HG02870 (cell line): ENCODE data around the gene CHML.

ENCODE experiments used
- ATAC-seq: cut with Tn5 transposase; IDR thresholded peaks from one replicate; pipeline ENCODE4 v1.9.1; 2021; ENCODE audit warnings: mild to moderate bottlenecking, moderate library complexity; ENCODE audit not compliant: unreplicated experiment

The CHML gene

DNA sequence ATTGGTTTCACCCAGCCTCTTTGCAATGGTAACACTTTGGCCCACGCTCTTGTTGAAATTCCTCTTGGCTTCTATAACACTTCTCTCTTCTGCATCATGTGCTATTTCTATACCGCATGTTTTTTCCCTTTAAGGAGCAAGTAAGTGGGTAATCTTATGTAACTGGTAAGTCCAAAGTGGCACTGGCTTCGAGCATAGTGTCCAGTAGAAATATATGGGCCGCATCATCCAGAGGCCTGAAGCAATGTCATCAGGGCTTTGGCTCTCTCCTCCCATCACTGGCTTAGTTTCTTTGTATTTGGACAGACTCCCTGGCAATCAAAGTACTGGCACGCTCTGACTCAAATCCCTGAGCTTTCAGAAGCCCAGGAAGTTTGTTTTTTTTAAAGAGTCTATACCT is 17.5 kb downstream of the CHML start:
- no peak for ATAC-seq

DNA sequence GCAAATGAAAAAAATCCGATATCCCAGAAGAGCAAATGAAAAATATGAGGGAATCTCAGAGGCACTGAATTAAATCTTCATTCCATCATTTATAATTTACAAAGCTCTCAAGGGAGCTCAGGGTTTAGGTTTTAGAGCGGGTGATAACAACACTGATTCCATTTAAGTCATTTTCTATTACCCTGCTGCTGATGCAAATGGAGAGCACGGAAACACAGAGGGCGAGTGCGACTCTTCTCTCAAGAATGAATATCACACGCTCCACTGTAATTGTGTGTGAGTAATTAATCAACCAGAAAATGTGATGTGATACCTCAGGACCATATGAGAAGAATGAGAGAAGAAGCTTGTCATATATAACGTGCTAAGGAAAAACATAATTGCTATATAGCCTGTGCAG is 22.7 kb downstream of the CHML start:
- no peak for ATAC-seq

DNA sequence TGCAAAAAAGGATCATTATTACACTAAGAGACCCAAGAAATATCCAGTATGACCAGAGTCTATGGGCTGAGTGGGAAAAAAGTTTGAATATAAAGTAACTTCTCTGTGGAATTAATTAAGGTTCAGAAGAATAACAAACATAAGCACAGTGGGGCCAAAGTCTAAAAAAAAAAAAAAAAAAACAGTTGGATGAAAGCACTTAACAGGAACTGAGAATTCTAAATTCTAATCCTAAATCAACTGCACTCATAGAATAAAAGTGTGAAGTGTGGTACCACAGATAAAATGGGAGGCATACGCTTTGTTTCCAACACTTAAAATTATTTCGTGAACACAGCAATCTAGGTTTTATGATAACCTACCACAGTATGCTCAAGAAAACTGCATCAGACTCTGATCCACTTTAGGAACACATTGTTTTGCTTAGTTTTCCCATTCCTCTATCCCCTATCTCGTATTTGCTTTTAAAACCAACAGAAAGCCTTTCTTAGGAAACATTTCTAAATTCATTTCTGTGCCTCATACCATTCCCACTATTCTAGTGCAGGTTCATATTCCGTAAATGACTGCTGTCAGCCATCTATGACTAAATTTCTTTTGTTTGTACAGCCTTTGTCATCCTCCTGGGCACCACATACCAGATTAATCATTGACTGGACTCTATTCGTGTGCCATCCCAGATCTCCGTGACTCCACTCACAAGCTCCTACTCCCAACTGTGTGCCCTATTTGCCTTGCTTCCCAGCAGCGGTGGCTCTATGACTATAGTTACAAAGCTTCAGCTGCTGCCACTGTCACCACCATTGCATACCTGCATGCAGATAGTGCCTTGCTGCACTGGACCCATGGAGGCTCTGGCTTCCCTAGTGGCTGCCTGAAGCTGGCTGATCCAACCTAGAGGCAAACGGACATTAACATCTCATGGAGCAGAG is 24.9 kb downstream of the CHML start:
- no peak for ATAC-seq

DNA sequence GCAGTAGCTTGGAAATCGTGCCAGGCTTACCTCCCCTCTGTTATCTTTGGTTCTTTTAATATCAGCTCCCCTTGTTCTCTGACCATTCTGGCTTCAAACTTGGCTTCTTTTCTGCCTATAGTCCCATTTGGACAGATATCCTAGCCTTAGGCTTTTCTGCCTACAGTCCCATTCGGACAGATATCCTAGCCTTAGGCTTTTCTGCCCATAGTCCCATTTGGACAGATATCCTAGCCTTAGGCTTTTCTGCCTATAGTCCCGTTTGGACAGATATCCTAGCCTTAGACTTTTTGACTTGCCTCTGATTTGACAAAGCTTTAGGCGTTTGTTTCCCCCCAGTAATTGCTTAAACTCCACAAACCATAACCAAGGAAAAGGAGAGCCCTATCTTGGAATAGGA is 25.6 kb downstream of the CHML start:
- no peak for ATAC-seq

DNA sequence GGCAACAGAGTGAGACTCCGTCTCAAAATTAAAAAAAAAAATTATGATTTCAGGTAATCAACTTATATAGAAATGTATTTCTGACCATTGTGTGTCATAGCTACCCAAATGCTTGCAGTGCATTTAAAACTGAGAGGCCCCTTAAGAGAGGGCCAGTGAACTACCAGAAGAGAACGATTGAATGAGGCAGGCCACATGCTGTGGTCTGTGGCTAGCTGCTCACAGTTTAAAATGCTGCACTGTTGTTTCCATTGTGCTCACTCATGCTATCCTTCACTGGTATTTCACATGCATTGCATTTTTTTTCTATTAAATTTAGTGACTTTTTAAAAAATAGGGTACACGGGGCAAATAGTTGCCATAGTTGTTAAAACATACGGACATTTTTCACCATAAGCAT is 26.0 kb downstream of the CHML start:
- ATAC-seq = peak; percentile 40

DNA sequence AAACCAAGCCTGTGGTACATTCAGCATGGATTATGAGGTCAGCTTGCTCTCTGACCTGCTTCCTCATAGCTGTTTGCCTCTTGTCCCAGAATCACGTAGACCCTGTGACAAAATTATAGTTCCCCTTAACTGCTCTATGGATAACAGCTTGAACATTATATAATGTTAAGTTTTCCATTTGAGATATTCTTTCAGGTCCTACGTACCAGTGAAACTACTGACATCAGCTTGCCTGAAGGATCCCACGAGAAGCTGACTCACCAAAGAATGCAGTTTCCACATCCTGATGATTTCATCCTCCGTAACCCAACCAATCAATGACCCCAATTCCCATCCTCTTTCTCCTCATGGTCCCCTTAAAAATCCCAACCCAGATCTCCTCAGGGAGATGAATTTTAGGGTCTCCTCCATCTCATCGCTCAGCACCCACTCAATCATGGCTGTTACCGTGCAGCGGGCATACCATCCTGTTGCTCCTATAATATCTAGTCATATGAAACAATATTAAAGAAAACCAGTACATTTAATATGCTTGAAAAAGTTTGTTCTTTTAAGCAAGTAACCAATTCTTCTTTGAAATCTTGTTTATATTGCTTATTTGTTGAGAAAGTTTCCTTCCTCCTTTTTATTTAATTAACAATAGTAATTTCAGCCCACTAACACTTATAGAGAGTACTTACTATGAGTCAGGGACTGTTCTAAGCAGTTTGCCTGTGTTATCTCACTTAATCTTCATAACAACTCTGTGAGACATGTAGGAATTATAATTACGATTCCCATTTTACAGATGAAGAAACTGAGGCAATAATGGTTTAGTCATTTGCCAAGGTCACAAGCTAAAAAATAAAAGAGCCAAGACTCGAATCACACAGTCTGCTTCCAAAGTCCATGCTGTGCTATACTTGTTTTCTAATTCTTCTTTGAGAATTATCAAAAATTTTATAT is 27.4 kb downstream of the CHML start:
- no peak for ATAC-seq

DNA sequence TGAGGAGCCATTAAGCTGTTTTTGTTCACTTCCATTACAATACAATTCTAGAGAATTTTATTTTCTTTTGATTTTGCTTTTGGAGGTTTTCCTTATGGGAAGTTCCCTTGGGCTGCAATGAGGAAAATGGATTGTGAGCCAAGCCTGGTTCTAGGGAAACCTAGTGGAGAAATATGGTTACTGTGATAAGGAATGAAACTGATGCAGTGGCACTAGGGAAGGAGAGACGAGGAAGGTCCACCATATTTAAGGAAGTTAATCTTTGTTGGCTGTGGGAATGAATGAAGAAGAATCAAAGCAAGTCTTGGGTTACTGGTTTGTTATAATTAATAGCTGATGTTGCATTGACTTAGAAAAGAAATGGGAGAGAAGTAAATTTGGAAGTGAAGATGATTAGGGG is 28.4 kb downstream of the CHML start:
- no peak for ATAC-seq

DNA sequence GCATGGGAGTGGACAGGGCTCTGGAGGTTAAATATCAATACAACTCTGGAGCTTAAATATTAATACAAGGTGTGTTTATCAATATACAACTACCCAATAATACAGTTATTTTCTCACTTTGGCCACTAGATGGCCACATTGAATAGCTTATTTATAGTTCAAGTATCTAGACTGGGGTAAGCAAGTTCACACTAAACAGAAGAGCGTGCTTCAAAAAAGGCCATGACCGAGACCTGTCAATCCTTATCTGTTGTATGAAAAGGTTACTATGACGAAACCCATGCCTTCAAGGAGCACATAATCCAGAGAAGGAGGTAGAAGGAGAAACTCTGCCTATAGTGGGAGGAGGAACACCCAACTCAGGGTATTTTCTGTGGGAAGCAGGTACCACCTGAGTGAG is 29.1 kb downstream of the CHML start:
- ATAC-seq = peak; percentile 69

DNA sequence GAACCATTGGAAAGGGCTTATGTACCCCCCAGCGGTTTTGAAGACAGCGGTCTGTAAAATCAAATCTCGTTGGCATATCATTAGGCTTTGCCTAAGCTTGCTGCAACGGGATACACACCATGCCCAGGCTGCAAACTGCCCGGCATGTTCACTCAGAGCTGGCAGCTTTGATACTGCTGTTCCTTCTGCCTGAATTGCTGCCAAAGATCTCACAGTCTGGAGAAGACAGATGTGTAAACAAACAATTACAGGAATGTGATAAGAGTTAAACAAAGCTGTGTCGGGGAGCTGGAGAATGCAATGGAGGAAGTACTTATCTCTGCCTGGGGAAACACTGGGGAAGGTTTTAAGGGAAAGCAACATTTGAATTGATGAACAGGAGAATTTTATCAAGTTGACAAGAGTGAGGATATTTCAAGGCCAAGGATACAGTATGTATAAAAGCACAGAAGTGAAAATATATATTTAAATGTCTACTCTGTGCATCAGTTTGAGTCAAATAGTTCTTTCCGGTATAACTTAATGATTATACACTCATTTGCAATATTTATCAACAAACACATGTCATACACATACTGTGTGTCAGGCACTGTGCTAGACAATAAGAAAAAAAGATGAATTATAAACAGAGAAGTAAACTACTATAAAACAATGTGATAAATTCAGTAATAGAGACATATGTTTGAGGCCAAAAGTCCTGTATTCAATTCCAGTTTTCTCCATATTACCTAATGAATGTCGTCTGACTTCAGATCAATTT is 29.9 kb downstream of the CHML start:
- ATAC-seq = no peak

DNA sequence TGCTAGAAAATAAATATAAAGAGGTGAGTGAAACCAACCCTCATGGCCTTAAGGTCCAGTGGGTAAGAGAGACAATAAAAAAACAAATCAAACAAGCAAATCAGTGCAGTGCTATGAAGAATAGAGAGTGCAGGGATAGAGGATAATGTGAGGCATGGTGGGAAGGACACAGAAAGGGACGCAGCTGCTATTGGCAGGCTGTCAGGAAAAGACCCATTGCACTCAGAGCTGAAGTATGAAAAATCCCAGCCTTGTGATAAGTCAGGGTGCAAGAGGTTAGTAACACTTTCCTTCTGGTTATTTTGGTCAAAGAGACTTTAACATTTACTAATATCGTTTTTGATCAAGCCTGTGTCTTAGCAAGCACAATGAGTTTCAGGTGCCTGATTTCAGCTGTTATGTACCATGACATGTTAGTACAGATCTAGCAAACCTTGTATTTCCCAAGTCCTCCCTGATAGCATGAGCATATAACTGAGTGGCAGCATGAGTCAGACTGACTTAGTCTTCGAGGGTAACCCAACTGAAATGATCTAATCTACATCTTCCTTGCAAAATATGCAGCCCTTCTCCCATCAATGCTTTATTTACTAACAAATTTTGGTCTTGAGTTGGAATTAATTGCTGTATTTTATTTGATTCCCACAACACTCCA is 31.7 kb downstream of the CHML start:
- ATAC-seq = peak; percentile 68

DNA sequence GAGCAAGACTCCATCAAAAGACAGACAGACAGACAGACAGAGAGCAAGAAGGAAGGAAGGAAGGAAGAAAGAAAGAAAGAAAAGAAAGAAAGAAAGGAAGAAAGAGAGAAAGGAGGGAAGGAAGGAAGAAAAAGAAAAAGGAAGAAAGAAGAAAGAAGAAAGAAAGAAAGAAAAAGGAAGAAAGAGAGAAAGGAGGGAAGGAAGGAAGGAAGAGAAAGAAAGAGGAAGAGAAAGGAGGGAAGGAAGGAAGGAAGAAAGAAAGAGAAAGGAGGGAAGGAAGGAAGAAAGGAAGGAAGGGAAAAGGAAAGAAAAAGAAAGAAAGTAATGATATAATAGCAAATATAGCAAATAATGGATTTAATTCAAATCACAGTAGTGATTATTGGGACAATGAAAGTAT is 32.7 kb downstream of the CHML start:
- ATAC-seq = no peak

DNA sequence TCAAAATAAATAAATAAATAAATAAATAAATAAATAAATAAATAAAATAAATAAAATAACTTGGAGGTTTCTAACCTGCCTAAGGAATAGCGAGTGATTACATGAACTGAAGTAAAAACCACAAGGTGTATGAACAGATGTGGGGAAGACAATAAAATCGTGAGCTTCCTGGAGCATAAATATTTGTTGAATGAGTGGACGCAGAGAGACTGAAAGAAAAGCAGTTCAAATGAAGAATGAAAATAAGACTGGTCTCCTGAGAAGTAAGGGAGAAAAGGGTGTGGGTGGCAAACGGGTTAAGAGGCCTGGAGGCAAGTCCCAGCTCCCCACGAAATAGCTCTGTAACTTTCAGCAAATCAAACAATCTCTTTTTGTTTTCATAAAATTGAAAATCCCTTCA is 33.6 kb downstream of the CHML start:
- ATAC-seq = no peak

DNA sequence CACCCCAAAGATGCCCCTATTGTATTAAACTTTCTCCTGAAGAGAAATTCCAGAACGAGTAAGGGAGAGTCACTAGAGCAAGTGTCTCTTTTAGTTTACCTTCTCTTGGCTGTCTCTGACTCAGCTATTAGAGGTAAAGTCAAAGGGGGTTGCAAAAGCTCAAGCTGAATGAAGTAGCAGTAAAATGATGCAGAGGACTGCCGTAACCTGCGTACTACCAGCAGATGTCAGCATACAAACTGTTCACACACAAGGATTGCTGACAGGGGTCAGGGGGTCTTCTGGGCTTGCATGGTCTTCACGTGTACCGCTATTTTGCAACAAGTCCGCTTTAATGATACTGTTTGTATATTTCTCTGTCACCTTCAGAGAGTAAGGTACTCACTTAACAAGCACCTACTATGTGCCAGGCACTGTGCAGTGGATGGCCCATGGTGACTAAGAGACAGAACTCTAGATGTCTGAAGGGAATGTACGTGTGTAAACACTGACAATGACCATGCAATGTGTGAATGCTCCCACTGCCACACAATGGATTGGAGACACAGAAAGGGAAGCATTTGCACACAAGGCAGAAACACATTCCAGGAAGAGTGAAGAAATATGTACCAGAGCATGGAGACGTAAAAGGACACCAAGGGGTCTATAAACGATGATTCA is 34.9 kb downstream of the CHML start:
- ATAC-seq = no peak

DNA sequence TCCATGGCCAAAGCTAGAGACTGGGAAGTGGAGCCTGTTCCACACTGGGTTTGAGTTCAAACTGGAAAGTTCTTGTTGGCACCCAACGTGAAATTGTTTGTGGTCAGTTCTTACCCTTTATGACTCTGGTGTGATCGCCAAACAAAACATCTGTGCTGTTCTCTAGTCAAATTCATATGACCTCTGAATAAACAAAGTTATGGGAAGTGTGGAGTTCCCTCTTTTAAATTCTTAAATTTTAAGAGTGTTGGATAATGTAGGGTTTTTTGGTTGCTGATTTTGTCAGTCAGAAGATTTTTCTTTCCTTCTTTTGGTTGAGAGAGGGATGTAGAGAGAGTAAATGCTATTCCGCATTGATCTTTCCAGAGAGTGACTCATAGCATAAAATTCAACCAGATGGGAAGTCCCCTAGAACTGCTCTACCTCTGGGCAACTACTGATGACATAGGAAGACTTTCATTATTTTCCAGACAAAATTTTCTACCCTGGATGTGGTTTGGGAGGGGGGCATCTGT is 36.4 kb downstream of the CHML start:
- ATAC-seq = no peak

DNA sequence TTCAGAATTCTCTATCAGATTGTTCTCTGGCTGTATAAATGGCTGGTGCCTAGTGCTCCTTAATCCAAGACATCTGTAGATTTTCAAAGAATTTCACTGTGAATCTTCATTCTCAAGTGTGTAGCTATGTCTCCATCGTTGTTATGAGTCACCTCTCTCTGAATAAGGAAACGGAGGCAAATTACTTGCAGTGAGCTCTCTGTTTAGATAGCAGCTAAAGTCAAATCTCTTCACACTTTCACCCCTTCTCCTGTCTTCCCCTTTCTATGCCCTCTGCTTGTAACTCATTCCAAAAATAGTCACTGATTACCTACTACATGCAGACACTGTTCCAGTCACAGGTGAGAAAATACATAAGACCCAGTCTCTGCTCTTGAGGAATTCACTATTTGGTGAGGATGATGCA is 39.7 kb downstream of the CHML start:
- peak; percentile 87 for ATAC-seq

DNA sequence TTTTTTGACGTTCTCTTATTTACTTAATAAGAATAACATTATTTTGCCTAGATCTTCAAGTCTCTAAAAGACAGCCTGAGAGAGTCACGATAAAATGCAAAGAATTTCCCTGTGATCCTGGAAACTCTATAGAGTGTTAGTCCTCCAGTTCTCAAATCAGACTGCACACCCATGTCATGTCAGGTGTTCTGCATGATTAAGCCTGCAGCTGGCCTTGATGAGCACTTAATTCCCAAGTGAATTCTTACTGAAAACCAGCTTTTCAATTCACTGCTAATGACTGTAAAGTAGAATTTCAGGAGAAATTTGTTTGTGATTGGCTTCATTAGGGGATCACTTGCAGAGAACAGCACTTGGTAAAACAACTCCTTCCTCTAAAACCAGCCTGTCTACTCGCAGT is 41.9 kb downstream of the CHML start:
- no peak for ATAC-seq

DNA sequence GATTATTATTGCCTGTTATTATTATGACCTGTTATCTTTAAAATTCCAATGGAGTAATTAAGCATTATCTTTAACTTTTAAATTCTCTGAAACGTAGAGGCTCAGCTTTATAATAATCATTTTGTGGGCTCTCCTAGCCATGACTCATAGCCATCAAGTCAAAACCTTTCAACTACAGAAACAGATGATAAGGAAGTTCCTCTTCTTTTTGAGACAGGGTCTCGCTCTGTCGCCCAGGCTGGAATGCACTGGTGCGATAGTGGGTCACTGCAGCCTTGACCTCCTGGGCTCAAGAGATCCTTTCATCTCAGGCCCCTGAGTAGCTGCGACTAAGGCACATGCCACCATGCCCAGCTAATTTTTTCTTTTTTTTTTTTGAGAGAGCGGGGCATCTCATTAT is 43.5 kb downstream of the CHML start:
- no peak for ATAC-seq

DNA sequence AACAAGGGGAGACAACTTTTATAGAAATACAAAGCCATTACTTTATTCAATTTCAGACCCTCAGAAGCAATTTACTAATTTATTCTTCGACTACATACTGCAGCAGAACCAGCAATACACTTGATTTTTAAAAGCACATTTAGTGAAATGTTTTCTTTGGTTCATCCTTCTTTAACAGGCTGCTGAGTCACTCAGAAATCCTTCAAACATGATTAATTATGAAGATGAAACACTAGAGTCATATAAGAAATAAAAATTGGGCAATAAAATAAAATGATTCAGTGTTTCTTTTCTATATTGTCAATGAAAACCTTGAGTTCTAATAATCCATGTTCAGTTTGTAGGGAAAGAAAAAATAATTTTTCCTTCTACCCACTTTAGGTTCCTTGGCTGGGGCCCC is 47.0 kb downstream of the CHML start:
- no peak for ATAC-seq

DNA sequence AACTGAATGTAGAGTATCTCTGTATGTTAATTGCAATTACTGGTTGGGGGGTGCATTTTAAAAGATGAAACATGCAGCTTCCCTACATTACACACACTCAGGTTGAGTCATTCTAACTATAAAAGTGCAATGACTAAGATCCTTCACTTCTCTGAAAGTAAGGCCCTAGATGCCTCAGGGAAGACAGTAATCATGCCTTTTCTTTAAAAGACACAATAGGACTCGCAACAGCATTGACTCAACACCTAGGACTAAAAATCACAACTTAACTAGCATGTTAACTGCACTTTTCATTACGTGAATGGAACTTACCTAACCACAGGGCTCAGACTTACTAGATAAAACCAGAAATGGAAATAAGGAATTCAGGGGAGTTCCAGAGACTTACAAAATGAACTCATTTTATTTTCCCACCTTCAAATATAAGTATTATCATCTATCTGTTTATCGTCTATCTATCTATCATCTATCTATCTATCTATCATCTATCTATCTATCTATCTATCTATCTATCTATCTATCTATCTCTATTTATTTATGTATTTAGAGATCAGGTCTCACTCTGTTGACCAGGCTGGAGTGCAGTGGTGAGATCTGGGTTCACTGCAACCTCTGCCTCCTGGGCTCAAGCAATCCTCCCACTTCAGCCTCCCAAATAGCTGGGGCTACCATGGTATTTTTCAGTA is 47.8 kb downstream of the CHML start:
- peak; percentile 89 for ATAC-seq
